NCI-H2029 treated with DMSO at 0.1 percent for 48 hours (cell line): ENCODE results near the gene KRTDAP.

Source experiments
- DNase-seq: peaks from one replicate; lab custom pipeline; 2025; lab: John Stamatoyannopoulos, UW

Gene KRTDAP

GRCh38 chr19:35490364-35490763, at the start of gene KRTDAP:
TSS of gene KRTDAP (minus strand) at chr19:35490464. CDS start at chr19:35490442, 22 bp downstream.
- DNase-seq = no peak

GRCh38 chr19:35539850-35540249, 49.6 kb upstream of the KRTDAP start:
- DNase-seq = no peak

- DNase-seq = no peak
Observed at GRCh38 chr19:35539314-35539713, 49.0 kb upstream of the KRTDAP start.

- no peak for DNase-seq
Observed at GRCh38 chr19:35534803-35535480, 44.7 kb upstream of the KRTDAP start.

- DNase-seq = no peak
Observed at GRCh38 chr19:35533822-35534392, 43.6 kb upstream of the KRTDAP start.

GRCh38 chr19:35533201-35533821, 43.0 kb upstream of the KRTDAP start, which contains the start of gene GAPDHS:
TSS of gene GAPDHS (plus strand) at chr19:35533456. CDS start at chr19:35533528, 72 bp downstream.
- DNase-seq = no peak

GRCh38 chr19:35531291-35531690, 41.0 kb upstream of the KRTDAP start:
- no peak for DNase-seq

- DNase-seq = no peak
Observed at GRCh38 chr19:35529241-35530218, 39.3 kb upstream of the KRTDAP start.

GRCh38 chr19:35528218-35529038, 38.2 kb upstream of the KRTDAP start, which contains the start of gene SBSN:
TSS of gene SBSN (minus strand) at chr19:35528311. CDS start at chr19:35528281, 30 bp downstream.
- DNase-seq = no peak

- DNase-seq = no peak
Observed at GRCh38 chr19:35525873-35526272, 35.6 kb upstream of the KRTDAP start.

GRCh38 chr19:35524181-35524837, 34.0 kb upstream of the KRTDAP start:
- no peak for DNase-seq

GRCh38 chr19:35522745-35523327, 32.6 kb upstream of the KRTDAP start:
- no peak for DNase-seq

- no peak for DNase-seq
Observed at GRCh38 chr19:35521124-35521743, 31.0 kb upstream of the KRTDAP start.

- no peak for DNase-seq
Observed at GRCh38 chr19:35519291-35519690, 29.0 kb upstream of the KRTDAP start.

- no peak for DNase-seq
Observed at GRCh38 chr19:35518313-35518712, 28.0 kb upstream of the KRTDAP start.

- DNase-seq = no peak
Observed at GRCh38 chr19:35517342-35517741, 27.1 kb upstream of the KRTDAP start.

GRCh38 chr19:35516310-35516709, 26.0 kb upstream of the KRTDAP start:
- DNase-seq = no peak

- DNase-seq = no peak
Observed at GRCh38 chr19:35514282-35514809, 24.1 kb upstream of the KRTDAP start.

- DNase-seq = no peak
Observed at GRCh38 chr19:35513628-35514281, 23.5 kb upstream of the KRTDAP start, which contains the start of gene DMKN. TSS of gene DMKN (minus strand) at chr19:35513649. CDS start at chr19:35513475, 174 bp downstream.
